Measurements from ENCODE around the gene SIGLEC1.

- no peak for TF ChIP-seq CTCF (conservative IDR thresholded peaks at IDR 0.05 in 1 of 2, IDR thresholded peaks at IDR 0.05 in 1 of 2; ENCODE audit: extremely low read depth in 1 of 2, insufficient read depth in 1 of 2, low read depth in 1 of 2, low read length in 2 of 2)
- TF ChIP-seq EZH2 (IDR thresholded peaks at IDR 0.05; ENCODE audit: borderline replicate concordance, low read length): no peak
Measured at GRCh38 chr20:3680701-3681351, 31.6 kb downstream of the SIGLEC1 start.
